Erythroblast (primary cell): ENCODE measurements around the gene MPV17L.
"Not testable (repeated sequence)": the region's sequence is repeated elsewhere in the genome, so short reads cannot be mapped to it uniquely, and the experiment has no call there.

Experiments used
- GATA1 ChIP-seq: IDR thresholded peaks from 2 replicates; pipeline ENCODE4 v1.6.1; 2011; ENCODE audit warnings: low read depth, mild to moderate bottlenecking, control low read depth, low read length, moderate library complexity
- POLR2A ChIP-seq: IDR thresholded peaks from 2 replicates; pipeline ENCODE4 v1.6.1; 2011; ENCODE audit warnings: mild to moderate bottlenecking, low read length

DNA sequence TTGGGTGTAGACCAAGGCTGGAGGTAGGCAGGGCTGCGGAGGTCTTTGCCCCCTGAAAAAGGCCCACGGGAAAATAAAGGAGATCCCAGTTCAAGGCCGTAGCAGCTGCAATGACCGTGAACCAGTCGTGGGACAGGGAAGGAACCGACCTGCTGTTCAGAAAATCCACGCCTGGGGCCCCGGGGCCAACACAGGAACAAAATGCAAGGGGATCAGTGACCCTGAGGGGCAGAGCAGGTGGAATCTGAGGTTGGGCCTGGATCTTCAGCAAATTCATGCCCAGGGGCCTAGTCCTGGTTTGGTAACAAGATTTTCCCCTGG is 915 bp downstream of the MPV17L start:
- TF ChIP-seq POLR2A, GATA1: not testable (repeated sequence)
